ENCODE measurements around the gene CACNA1C. TPM values are rescaled to one million over a fixed set of nuclear protein-coding genes. Genes with fewer than 3 reads are reported as not detected.

Gene CACNA1C
- polyA plus RNA-seq, 4 donors: 6.8 to 17.5 (median 9.5) TPM

- DNase-seq (ENCODE audit: low read depth in 4 of 4, low spot score in 3 of 4): no peak
Measured at GRCh38 chr12:2622460-2622859, 569.7 kb downstream of the CACNA1C start.

- no peak for DNase-seq (ENCODE audit: low read depth in 4 of 4, low spot score in 3 of 4)
Measured at GRCh38 chr12:2623472-2623871, 570.7 kb downstream of the CACNA1C start.

GRCh38 chr12:2624543-2625288 lies 571.9 kb downstream of the CACNA1C start:
- no peak for DNase-seq (ENCODE audit: low read depth in 4 of 4, low spot score in 3 of 4)

- no peak for DNase-seq (ENCODE audit: low read depth in 4 of 4, low spot score in 3 of 4)
Measured at GRCh38 chr12:2625289-2625612, 572.5 kb downstream of the CACNA1C start.

GRCh38 chr12:2627076-2627834 lies 574.5 kb downstream of the CACNA1C start:
- DNase-seq (ENCODE audit: low read depth in 4 of 4, low spot score in 3 of 4): no peak

GRCh38 chr12:2627835-2628191 lies 575.0 kb downstream of the CACNA1C start:
- no peak for DNase-seq (ENCODE audit: low read depth in 4 of 4, low spot score in 3 of 4)

- no peak for DNase-seq (ENCODE audit: low read depth in 4 of 4, low spot score in 3 of 4)
Measured at GRCh38 chr12:2628401-2628800, 575.6 kb downstream of the CACNA1C start.

GRCh38 chr12:2629051-2629450 lies 576.3 kb downstream of the CACNA1C start:
- no peak for DNase-seq (ENCODE audit: low read depth in 4 of 4, low spot score in 3 of 4)

- no peak for DNase-seq (ENCODE audit: low read depth in 4 of 4, low spot score in 3 of 4)
Measured at GRCh38 chr12:2631653-2632350, 579.0 kb downstream of the CACNA1C start.

GRCh38 chr12:2633176-2633824 lies 580.5 kb downstream of the CACNA1C start:
- DNase-seq (ENCODE audit: low read depth in 4 of 4, low spot score in 3 of 4): no peak

GRCh38 chr12:2633825-2634200 lies 581.0 kb downstream of the CACNA1C start:
- DNase-seq (ENCODE audit: low read depth in 4 of 4, low spot score in 3 of 4): no peak

- DNase-seq (ENCODE audit: low read depth in 4 of 4, low spot score in 3 of 4): no peak
Measured at GRCh38 chr12:2634471-2634870, 581.7 kb downstream of the CACNA1C start.

GRCh38 chr12:2636741-2637340 lies 584.1 kb downstream of the CACNA1C start:
- DNase-seq (ENCODE audit: low read depth in 4 of 4, low spot score in 3 of 4): no peak

- DNase-seq (ENCODE audit: low read depth in 4 of 4, low spot score in 3 of 4): no peak
Measured at GRCh38 chr12:2637371-2637770, 584.6 kb downstream of the CACNA1C start.

GRCh38 chr12:2638273-2639019 lies 585.7 kb downstream of the CACNA1C start:
- DNase-seq (ENCODE audit: low read depth in 4 of 4, low spot score in 3 of 4): no peak

- DNase-seq (ENCODE audit: low read depth in 4 of 4, low spot score in 3 of 4): no peak
Measured at GRCh38 chr12:2639020-2639298, 586.2 kb downstream of the CACNA1C start.

GRCh38 chr12:2640281-2640680 lies 587.5 kb downstream of the CACNA1C start:
- DNase-seq (ENCODE audit: low read depth in 4 of 4, low spot score in 3 of 4): no peak

- DNase-seq (ENCODE audit: low read depth in 4 of 4, low spot score in 3 of 4): no peak
Measured at GRCh38 chr12:2640709-2641108, 587.9 kb downstream of the CACNA1C start.

GRCh38 chr12:2641207-2641606 lies 588.4 kb downstream of the CACNA1C start:
- DNase-seq (ENCODE audit: low read depth in 4 of 4, low spot score in 3 of 4): no peak

- DNase-seq (ENCODE audit: low read depth in 4 of 4, low spot score in 3 of 4): no peak
Measured at GRCh38 chr12:2641761-2642160, 589.0 kb downstream of the CACNA1C start.
